T-helper 9 cell (primary cell): ENCODE measurements around the gene RASA4.
A peak's percentile ranks its signal among the peaks of the same experiment; 100 is the strongest.
"Not testable (repeated sequence)": the region's sequence is repeated elsewhere in the genome, so short reads cannot be mapped to it uniquely, and the experiment has no call there.

ENCODE experiments used
- DNase-seq: peaks from one replicate; pipeline ENCODE4 v3.0.0-alpha.2; 2020

Gene RASA4

GRCh38 chr7:102604431-102605145, 12.0 kb downstream of the RASA4 start:
- not testable (repeated sequence) for DNase-seq

GRCh38 chr7:102602317-102602716, 14.2 kb downstream of the RASA4 start:
- DNase-seq: not testable (repeated sequence)

GRCh38 chr7:102599699-102600098, 16.9 kb downstream of the RASA4 start:
- DNase-seq: not testable (repeated sequence)

GRCh38 chr7:102596036-102596435, 20.5 kb downstream of the RASA4 start:
- not testable (repeated sequence) for DNase-seq

- not testable (repeated sequence) for DNase-seq
Measured at GRCh38 chr7:102593637-102594334, 22.8 kb downstream of the RASA4 start.

- DNase-seq: peak; percentile 32
Measured at GRCh38 chr7:102592477-102593019, 24.0 kb downstream of the RASA4 start.

- not testable (repeated sequence) for DNase-seq
Measured at GRCh38 chr7:102589857-102590256, 26.7 kb downstream of the RASA4 start.

- DNase-seq: not testable (repeated sequence)
Measured at GRCh38 chr7:102583495-102583894, 33.1 kb downstream of the RASA4 start.

GRCh38 chr7:102581722-102582121, 34.8 kb downstream of the RASA4 start:
- DNase-seq: not testable (repeated sequence)

- not testable (repeated sequence) for DNase-seq
Measured at GRCh38 chr7:102578486-102578885, 38.1 kb downstream of the RASA4 start.

GRCh38 chr7:102577315-102578240, 39.0 kb downstream of the RASA4 start:
- not testable (repeated sequence) for DNase-seq

GRCh38 chr7:102576363-102576762, 40.2 kb downstream of the RASA4 start:
- not testable (repeated sequence) for DNase-seq

- DNase-seq: not testable (repeated sequence)
Measured at GRCh38 chr7:102574607-102575006, 41.9 kb downstream of the RASA4 start.

GRCh38 chr7:102572261-102573239, 44.0 kb downstream of the RASA4 start, which contains the start of gene POLR2J3:
Gene POLR2J3 (minus strand): TSS chr7:102572583. CDS start chr7:102572521, 62 bp downstream.
- peak; percentile 100 for DNase-seq

GRCh38 chr7:102568620-102569019, 47.9 kb downstream of the RASA4 start:
- DNase-seq: not testable (repeated sequence)

GRCh38 chr7:102550808-102551422, 65.6 kb downstream of the RASA4 start, which contains the start of gene SPDYE2:
Gene SPDYE2 (plus strand): TSS chr7:102551226. CDS start chr7:102553256, 2,030 bp downstream.
- DNase-seq: not testable (repeated sequence)

GRCh38 chr7:102546353-102546752, 70.2 kb downstream of the RASA4 start:
- DNase-seq: not testable (repeated sequence)

- not testable (repeated sequence) for DNase-seq
Measured at GRCh38 chr7:102545288-102545687, 71.3 kb downstream of the RASA4 start.

GRCh38 chr7:102544372-102544771, 72.2 kb downstream of the RASA4 start:
- not testable (repeated sequence) for DNase-seq

- DNase-seq: not testable (repeated sequence)
Measured at GRCh38 chr7:102543596-102543995, 73.0 kb downstream of the RASA4 start, which contains the start of gene UPK3BL2. Gene UPK3BL2 (minus strand): TSS chr7:102543696. CDS start chr7:102543636, 60 bp downstream.
